H1 (cell line): ENCODE results near the gene TRIM28. TPM values are rescaled to one million over a fixed set of nuclear protein-coding genes. Genes with fewer than 3 reads are reported as not detected.

ENCODE experiments used
- ASH2L ChIP-seq: fragments of 200-600, 300-600 bp; sonication (generic); IDR thresholded peaks from one replicate; pipeline ENCODE4 v1.7.1; 2017; ENCODE audit warnings: low read length
- CHD7 ChIP-seq: fragments of 300-600 bp; sonication (generic); IDR thresholded peaks from 2 replicates; pipeline ENCODE4 v1.7.1; 2012; ENCODE audit warnings: low read length, moderate library complexity, mild to moderate bottlenecking, inconsistent platforms; ENCODE audit not compliant: insufficient replicate concordance
- E2F6 ChIP-seq: IDR thresholded peaks from 2 replicates; pipeline ENCODE4 v1.6.1; 2012; ENCODE audit warnings: inconsistent platforms
- MAX ChIP-seq: IDR thresholded peaks from 2 replicates; pipeline ENCODE4 v1.6.1; 2012; ENCODE audit warnings: inconsistent platforms
- NRF1 ChIP-seq: IDR thresholded peaks from 2 replicates; pipeline ENCODE4 v1.6.1; 2011; ENCODE audit warnings: mild to moderate bottlenecking, low read depth, low read length, improper control_type of control experiment
- RBBP5 ChIP-seq: IDR thresholded peaks from 2 replicates; pipeline ENCODE4 v1.7.1; 2012; ENCODE audit warnings: low read depth, mild to moderate bottlenecking, inconsistent platforms, low read length, moderate library complexity, borderline replicate concordance
- SP1 ChIP-seq: IDR thresholded peaks from 2 replicates; pipeline ENCODE4 v1.6.1; 2011; ENCODE audit warnings: low read depth, low read length
- TBP ChIP-seq: IDR thresholded peaks from 2 replicates; pipeline ENCODE4 v1.6.1; 2011; ENCODE audit warnings: low read depth, low read length, improper control_type of control experiment
- TCF12 ChIP-seq: IDR thresholded peaks from 2 replicates; pipeline ENCODE4 v1.6.1; 2011; ENCODE audit warnings: low read depth, mild to moderate bottlenecking, low read length
- polyA plus RNA-seq, 7 experiments: library from polyadenylated mRNA; depleted of rRNA in 3 of 7; stranded (reverse) in 5 of 7; unstranded in 2 of 7; fragments of >200 nt in 5 of 7; fragments of 200-250 nt in 2 of 7; gene quantifications; 1 replicate in 5 of 7; 2 replicates in 1 of 7; 4 replicates in 1 of 7; pipeline versions ENCODE4 v1.2.1 to v1.2.3, GENCODE V29; 2011 to 2013; ENCODE audit warnings: missing spikeins in 2 of 7, mixed read lengths in 2 of 7
- total RNA-seq: library from RNA; stranded (reverse); fragmentation: NEBNext Ultra II Directional; extraction: Animal tissue kit (Norgen Biotek cat#: 25700); gene quantifications from 2 replicates; pipeline ENCODE4 v1.2.1, GENCODE V29; 2021

TRIM28 gene
- total and polyA plus RNA-seq, 2 of the 8 experiments (the other 6 are each of a cell fraction or from before 2014, with no cell fraction given) = 1,433 to 1,442 TPM

GRCh38 chr19:58559275-58560006 is 15.6 kb downstream of the TRIM28 start (continued):
- TF ChIP-seq SP1 = peak; percentile 49; the same call in 1 of the 2 replicates
- TF ChIP-seq TBP = 0 out of 2 replicates have a peak, but pooled peaks have one; percentile 63
- no peak for TF ChIP-seq CHD7
- peak; percentile 93 for TF ChIP-seq E2F6
- TF ChIP-seq ASH2L = peak; percentile 81
- peak; percentile 45; the same call in 1 of the 2 replicates for TF ChIP-seq RBBP5
- no peak for TF ChIP-seq NRF1
- TF ChIP-seq MAX = peak; percentile 90; the same call in 1 of the 2 replicates
- TF ChIP-seq TCF12 = no peak
